Bone marrow (tissue), 2 donors: ENCODE results near the gene EPHB1.

Experiments
- DNase-seq, 2 donors: peaks; one replicate each; lab custom pipeline; 2025; lab: John Stamatoyannopoulos, UW

The EPHB1 gene

DNA sequence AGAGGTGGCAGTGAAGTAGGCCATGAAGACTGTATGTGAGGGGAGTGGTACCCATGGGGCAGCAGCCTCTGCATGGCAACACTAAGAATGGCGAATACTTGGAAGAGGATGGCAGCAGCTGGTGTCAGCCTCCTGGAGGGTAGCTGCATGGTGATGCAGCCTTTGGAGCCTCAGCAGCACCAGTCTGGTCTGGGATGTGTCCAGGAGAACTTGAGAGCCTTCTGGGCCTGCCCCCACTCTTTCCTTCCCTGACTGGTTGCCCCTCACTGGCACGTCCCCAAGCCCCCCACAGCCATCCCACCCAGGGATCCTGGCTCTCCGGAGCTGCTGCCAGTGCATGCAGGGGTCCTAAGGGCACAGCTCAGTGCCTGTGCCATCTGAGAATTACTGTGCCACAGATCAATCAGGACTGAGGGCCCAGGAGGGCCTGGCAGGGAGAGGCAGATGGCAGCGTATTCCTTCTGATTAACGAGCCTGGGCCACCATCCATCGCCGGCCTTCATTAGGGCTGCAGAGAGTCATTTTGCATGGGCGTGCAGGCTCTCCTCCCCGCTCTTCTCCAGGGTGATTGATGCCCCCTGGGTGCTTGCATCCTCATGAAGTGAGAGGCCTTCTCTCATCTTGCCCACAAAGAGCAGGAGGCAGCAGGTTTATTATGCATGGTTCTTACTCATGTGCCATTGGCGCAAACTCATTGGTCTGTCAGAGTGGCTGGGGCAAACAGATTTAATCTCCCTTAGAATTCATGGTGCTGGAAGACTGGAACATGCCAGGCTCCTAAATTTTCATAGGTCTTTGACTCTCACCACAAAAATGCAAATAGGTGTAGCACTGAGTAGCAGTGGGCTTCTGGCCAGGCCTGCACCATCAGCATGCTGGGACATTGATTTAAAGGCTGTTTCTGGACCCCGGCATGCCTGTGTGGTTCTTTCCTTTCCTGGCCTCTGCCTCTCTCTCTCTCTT lies 116.8 kb downstream of the EPHB1 start:
- no peak for DNase-seq

DNA sequence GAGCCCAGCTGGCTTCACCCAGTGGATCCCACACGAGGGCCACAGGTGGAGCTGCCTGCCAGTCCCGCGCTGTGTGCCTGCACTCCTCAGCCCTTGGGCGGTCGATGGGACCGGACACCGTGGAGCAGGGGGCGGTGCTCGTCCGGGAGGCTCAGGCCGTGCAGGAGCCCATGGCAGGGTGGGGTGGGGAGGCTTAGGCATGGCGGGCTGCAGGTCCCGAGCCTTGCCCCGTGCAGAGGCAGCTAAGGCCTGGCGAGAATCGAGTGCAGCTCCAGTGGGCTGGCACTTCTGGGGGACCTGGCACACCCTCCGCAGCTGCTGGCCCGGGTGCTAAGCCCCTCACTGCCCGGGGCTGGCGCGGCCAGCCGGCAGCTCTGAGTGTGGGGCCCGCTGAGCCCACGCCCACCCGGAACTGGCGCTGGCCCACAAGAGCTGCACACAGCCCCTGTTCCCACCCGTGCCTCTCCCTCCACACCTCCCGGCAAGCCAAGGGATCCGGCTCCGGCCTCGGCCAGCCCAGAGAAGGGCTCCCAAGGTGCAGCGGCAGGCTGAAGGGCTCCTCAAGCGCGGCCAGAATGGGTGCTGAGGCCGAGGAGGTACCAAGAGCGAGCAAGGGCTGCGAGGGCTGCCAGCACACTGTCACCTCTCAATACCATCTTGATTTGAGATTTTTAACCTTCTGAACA lies 121.4 kb downstream of the EPHB1 start:
- no peak for DNase-seq

DNA sequence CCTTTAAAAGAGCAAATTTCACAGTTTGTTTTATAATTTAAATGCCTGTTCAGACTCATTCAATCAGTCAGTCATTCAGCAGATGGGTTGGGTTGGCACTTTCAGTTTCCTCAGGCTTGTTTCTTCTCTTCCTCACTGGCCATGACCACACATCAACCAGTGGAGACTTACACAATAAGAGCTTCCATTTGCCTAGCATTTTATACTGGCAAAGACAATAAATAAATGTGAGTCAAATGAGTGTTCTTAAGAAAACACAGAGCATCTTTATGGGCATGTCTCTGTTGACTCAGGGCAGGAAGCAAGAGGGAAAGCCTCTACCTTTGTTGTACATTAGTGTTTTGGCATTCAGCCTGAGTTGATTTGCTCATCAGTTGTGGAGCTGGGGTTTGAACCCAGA lies 122.6 kb downstream of the EPHB1 start:
- DNase-seq = no peak

DNA sequence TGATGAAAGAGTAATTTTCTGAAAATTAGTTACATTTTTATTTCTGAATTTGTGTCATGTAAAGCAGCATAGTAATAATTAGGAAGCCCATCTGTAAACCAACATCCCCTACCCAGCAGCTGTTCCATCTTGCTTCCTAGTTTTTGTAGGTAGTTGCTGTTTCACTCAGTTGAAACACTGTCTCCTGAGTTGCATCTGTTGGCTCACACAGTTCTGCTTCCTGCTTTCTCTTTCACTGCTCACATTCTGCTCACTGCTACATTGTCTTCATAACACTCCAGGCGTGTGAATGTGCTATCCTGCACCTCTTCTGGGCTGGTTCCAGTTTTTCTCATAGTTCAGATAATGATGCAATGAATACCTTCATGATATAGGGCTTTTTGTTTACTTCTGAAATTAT lies 123.4 kb downstream of the EPHB1 start:
- DNase-seq = no peak

DNA sequence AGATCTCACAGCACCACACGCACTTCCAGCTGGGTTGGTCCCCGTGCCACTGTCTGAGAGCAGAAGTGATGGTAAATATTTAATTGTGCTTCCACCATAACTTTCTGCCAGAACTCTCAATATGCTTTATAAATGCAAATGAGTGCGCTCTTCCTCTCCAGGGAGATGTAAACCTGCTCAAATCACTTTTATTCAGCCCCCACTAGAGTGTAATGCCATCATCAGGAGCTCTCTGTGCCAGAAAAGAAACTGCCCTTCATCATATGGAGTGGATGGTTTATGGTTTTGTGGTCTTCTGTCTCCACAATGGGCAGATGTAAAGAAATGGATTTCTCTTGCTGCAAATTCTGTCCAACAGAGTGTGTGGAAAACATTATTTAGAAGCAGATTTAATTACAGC lies 127.0 kb downstream of the EPHB1 start:
- no peak for DNase-seq

DNA sequence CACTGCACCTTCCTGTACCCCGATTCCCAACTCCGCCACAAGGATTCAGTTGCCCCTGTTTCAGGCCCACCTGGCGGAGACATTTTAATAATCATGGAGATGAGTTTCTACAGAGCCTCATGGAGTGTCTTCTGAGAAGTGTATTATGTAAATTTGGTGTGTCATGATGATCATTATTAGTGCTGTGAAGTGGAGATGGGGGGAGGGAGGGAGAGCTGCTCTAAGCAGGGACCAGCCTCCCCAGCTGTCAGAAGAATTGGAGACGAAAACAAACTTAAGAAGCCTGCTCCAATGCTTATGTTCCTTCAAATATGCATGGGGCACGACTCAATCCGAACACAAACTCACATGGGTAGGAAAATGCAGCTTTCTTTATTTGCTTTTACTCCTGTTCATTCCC lies 127.8 kb downstream of the EPHB1 start:
- DNase-seq = no peak

DNA sequence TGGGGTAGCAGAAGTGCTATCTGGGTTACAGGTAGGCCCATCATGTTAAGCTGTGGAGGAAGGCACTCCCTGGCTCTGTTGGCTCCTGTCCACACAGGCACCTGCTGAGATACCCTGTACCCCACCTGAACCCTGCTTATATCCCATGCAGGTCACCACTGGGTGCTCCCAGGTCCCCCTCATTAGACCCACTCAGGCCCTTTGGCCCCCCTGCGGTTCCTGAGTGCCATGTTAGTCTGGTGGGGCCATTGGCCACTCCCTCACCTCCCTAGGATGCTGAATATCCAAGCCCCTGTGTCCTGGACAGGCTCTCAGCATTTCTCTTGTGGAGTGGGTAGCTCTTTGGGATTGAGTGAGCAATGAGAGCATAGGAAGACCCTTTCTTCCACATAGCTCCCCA lies 128.2 kb downstream of the EPHB1 start:
- no peak for DNase-seq

DNA sequence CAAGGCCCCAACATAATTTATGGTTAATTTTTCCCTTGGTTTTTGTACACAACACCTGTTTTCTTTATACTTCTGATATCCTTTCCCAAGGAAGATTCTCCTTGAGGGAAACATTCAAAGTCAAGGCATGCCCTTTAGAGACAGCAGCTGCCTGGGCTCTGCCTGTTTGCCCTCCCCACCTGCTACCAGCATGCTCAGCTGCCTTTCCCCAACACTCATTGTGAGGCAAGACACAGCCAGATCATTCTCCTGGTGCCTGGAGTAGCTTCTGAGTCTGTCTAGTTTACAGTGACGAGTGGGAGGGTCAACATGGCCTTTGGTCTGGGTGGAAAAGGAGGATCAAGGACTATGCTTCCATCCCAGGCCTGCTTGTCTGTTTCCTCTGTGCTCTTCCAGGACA lies 132.5 kb downstream of the EPHB1 start:
- no peak for DNase-seq

DNA sequence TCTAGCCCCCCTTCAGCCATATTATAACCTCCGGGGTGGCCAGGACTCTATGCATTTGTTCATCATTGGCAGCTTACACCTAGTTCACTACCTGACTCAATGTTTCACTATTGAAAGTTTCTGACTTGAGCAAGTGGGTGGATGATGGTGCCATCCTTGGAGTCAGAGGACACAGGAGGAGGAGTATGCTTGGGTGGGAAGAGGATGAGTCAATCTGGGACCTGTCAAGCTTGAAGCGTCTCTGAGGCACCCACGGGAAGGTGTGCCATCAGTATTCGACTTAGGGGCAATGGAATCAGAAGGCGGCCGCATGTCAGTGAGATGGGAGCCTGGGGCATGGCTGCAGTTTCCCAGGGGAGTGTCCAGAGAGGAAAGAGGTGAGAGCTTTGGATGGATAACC lies 133.3 kb downstream of the EPHB1 start:
- no peak for DNase-seq

DNA sequence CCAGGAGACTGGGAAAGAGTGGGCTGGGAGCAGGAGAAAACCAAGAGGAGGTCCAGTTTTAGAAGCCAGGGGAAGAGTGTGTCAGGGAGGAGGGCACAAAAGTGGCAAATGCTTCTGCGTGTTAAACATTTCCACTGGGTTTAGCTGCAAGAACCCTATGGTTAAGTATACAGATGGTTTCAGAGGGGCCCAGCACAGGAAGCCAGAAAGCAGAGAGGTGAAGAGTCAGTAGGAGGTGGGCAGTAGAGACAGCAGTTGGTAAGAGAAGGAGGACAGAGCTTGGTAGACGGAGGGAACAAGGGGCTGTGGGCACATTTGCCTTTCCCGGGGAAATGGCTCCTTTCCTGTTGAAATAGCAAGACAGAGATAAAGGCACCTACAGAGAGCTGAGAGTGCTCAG lies 133.8 kb downstream of the EPHB1 start:
- DNase-seq = no peak

DNA sequence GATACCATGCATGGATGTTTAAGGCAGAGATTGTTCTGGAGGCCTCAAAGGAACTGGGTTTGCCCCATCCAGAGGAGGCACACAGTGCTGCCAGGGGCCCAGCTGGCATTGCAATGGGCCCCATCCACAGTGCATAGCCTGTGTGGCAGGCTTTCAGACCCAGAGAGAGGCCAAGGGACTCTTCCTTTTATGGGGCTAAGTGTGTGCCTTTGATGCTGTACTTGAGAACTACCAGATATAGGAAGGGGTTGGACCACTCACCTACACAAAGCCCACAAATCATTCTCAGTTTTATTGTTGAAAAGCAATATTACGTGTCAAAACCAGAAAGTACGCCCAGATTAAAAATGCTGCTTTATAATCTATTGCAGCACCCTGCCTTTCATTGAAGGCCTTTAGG lies 134.9 kb downstream of the EPHB1 start:
- no peak for DNase-seq

DNA sequence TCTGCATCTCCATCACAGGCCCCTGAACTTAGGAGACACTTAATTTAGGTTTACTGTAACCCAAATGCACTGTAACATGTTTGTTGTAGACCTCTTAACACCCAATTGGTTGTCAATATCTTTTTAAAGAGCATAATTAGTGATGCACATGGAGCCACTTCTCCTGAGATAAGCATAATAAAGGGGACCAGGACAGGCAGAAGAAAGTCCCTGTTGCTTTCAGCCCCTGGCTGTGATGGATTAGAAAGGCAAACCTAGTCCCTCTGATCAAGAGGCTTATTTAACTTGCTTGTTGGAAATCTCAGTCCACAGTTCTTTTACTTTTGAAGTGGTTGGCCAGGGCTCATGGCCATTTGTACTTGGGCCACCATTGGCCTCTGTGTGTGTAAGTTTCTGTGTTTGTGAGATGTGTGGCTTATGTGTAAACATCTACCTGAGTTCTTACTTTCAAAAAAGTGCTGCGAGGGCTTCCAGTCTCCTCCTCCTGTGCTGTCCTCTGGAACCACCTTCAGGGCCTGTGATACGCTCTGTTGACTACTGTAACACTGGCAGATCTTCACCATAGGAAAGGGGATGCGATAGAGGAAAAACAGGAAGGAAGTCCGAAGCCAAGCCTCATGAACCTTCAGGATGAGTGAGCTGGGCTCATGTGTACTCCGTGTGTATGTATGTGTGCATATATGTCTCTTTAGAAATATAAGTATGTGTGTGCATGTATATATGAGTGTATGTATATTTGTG lies 136.2 kb downstream of the EPHB1 start:
- DNase-seq = no peak

DNA sequence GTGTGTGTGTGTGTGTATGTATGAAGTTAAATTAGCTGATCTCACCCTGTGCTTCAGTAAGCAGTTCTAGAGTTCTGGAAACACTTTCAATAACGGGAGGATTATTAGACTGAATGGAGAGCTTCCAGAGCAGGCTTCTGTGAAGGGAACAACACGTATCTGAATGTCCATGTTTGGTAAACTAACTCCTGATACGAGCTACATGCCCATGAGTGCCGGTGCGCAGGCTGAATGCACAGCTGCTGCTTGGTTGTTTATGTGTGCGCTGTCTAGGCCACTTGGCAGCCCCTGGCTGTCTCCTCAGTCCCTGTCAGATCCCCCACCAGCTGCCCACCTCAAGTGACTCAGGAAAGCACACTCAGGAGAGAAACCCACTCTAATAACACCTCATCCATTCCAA lies 137.0 kb downstream of the EPHB1 start:
- no peak for DNase-seq

DNA sequence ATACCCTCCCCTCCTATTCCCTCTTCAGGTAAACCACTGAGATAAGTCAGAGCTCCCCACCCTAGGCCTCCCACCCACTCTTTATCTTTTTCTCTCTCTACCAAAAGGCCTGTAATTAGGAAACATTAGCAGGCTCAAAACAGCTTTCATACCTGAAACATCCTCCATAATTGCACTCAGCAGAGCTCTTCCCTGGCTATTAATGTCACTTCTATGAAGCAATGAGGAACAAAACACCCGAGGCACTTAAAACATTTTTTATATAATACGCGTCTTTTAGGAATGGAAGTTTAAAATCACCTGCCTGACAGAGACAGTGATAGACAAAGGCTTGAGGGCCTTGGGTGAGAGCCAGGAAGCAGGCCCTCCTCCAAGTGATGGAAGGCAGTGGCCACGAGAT lies 138.9 kb downstream of the EPHB1 start:
- no peak for DNase-seq

DNA sequence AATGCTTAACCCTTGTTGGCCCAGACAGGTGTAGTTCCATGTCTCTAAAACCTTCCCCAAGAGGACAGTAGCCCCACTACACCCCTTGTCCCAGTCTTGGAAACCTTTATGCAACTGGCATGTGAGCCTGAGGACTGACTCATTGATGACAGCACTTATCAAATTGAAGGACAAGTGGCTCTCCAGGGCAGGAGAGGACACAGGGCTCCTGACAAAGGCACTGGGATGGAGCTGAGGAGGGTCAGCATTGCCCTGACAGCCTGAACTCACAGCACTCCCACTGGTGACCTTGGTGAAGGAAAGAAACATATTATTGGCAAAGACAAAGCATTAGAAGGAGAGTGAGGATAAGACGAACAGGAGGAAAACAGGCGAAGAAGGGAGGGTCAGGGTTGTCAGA lies 139.9 kb downstream of the EPHB1 start:
- DNase-seq = no peak

DNA sequence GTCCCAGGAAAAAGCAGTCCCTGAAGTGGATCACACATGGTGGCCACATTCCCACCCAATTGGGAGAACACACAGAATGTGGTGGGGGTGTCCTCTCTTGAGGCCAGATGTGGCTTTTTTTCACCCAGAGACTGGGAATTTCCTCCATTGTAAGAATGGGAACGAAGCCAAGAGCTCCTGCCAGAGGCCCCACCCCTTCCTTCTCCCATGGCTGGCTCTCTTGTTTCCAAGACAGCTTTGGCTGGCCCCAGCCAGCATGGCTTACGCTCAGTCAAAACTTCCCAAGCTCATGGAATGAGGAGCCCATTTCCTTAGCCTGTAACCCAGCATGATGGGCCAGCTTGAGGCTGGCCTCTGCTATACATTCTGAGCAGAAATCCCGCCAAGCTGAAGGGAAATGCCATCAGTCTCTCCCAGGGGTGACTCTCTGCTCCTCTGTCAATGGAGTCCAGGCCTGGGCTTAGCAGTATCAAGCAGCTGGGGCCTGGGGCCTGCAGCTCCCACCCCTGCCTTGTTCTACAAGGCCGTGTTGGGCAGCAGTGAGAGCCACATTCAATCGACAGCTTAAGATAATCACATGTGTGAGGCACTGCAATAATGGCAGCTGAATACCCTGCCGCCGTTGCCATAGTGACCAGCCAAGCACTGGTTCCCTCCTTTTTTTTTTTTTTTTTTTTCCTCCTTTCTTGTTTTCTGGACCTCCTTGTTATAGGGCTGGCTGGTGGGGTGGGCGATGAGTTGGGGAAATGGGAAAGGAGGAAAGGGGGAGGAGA lies 142.4 kb downstream of the EPHB1 start:
- no peak for DNase-seq

DNA sequence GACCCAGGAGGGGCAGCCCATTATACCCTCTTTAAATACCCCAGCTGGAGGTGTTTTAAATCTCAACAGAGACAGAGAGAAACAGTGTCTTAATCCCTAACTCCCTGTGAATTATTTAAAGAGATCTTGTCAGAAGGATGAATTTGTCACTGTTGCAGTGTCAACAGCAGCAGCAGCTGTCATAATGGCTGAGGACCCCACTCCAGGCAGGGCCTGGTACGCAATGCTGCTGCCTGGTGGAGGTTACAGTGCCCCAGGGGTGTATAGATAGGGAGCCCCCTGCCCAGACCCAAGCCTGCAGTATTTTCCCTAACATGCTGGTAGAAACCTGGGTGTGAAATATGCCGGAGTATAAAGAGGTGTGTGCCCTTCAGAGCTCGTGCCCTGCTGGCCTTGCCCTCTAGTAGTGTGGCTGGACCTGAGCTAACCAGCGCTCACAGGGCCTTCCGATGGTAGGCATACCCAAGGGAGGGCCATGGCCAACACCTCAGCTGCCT lies 143.0 kb downstream of the EPHB1 start:
- no peak for DNase-seq

DNA sequence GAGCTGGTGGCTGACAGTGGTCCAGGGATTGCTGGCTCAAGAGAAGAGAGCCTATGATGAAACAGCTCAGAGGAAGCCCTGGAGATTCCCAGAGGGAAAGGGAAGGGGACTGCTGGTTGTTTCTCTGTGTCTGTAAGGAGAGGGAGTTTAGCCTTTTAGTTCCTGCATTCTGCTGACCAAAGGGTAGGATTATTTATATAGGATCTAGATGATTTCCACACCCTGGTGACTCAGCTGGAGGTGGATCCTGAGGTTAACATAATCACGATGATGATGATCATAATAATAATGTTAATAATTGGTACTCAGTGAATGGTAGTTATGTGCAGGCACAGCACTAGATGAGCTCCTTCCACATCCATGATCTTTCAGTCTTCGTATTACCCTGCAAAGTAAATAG lies 144.9 kb downstream of the EPHB1 start:
- no peak for DNase-seq

DNA sequence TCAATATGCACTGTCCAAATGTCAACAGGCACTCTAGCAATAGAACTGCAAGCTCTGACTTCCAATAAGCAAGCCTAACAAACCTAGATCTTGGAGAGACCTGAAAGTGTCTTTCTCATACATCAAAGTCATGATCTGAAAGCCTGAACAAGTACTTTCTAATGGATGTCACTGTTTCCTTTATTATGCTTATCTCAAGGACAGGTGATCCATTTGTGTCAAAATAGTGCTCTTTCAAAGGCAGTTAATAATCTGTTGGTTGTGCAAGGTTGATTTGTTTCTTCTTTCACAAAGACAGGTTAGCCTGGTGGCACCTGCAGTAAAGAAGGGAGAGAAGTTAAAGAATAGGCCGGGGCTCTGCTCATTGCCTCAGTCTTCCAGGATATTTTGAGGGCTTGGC lies 146.8 kb downstream of the EPHB1 start:
- no peak for DNase-seq

DNA sequence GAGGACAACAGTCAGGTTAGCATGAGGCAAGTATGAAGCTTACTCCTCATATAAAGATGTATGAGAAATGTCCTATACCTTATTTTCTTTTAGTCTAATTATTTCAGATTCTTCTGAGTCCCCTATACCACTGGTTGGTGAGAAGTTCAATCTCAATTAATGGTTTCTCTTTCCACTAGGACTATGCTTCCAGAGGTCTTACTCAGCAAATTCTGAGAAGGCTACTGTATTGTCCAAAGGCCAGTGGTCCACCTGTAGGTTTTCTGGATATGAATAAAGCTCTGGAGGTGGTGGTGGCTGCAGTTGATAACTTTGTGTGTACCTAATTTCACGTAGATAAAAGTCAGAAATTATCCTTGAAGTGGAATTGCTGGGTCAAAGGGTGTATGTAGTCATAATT lies 149.4 kb downstream of the EPHB1 start:
- DNase-seq = no peak

DNA sequence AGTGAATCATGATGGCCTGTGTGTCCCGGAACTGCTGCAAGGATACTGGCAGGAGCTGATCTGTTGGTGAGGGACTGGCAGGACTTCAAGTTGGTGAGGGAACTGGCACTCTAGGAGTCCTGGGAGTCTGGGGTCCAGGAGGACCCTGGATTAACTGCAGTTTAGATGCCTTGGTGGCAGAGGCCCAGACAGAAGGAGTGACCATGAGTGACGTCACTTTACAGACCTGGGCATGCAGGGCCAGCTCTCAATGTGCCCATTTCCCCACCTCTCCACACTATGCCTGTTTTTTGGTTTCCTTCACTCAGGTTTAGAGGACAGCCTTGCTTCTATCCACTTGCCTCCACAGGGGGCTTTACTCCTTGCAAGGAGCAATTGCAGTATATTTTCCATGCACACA lies 154.1 kb downstream of the EPHB1 start:
- no peak for DNase-seq

DNA sequence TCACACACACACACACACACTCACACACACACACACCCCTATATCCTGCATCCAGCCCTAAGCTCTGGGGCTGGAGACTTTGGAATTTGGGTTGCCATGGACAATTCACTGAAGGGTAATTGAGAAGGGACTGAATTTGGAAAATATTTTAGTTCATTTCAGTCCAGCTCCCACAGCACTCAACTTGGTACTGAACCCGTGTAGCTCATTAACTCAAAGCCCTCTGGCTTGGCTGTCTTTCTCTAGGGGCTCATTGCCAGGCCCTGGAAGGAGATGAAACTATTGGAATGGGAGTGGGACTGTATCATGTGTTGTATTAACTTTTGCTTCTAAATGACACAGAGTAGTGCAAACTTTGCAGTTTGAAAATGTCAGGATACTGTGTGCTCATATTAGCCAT lies 157.3 kb downstream of the EPHB1 start:
- DNase-seq = no peak
